K562 (cell line): ENCODE measurements around the gene SLC16A13. TPM values are rescaled to one million over a fixed set of nuclear protein-coding genes. Genes with fewer than 3 reads are reported as not detected.
A peak's percentile ranks its signal among the peaks of the same experiment; 100 is the strongest.

ENCODE experiments used
- ATAC-seq: fragments of 200-7000 bp; cut with Tn5 transposase; 3 replicates; pipeline ENCODE4 v1.9.1; 2020; ENCODE audit warnings: moderate library complexity
- BruUV-seq: library from RNA; stranded (reverse); fragments of 400-500 nt; replicated peaks from 2 replicates; lab custom pipeline; 2021; lab: Mats Ljungman, UMichigan
- CTCF ChIA-PET: fragments of 300-600 bp; formaldehyde crosslinking; extraction: SDS; loops from one replicate; lab custom pipeline; 2021; ENCODE audit warnings: low intra/inter-chr PET ratio; lab: Yijun Ruan, JAX
- POLR2A ChIA-PET: fragments of 300-600, 350-650 bp; sonication (Branson Sonifier 250); formaldehyde crosslinking; extraction: SDS; loops from one replicate; lab custom pipeline; 2021; ENCODE audit warnings: antibody characterized with exemption, inconsistent platforms; lab: Yijun Ruan, JAX
- DNase-seq, 4 experiments: peaks; one replicate each; pipeline versions ENCODE4 v3.0.0 to v3.0.0-alpha.2; 2011 to 2018; ENCODE audit warnings: low spot score in 3 of 4, mixed read lengths in 3 of 4; ENCODE audit errors: extremely low read depth in 1 of 4
- FAIRE-seq: peaks from 2 replicates; lab custom pipeline; 2011; peaks lifted over from hg19 to GRCh38; lab: Jason Lieb, UNC
- H2AFZ ChIP-seq: 2 replicates; pipeline ENCODE4 v1.6.0; 2011; ENCODE audit warnings: low read depth, low read length, control low read depth, inconsistent platforms
- H3K27ac ChIP-seq: fragments of 200-600 bp; 3 replicates; pipeline ENCODE4 v1.8.0; 2011; ENCODE audit warnings: low read depth, mild to moderate bottlenecking, control low read depth, inconsistent platforms, low read length, moderate library complexity, mixed read lengths; ENCODE audit errors: extremely low read depth
- H3K27me3 ChIP-seq, 2 experiments: fragments of 300-600 bp in 1 of 2; 2 replicates in 1 of 2; 3 replicates in 1 of 2; pipeline versions ENCODE4 v1.6.0 to v1.8.0; 2011; ENCODE audit warnings: inconsistent platforms in 2 of 2, low read length in 2 of 2, mild to moderate bottlenecking in 1 of 2, mixed read lengths in 1 of 2, moderate library complexity in 1 of 2; ENCODE audit not compliant: control insufficient read depth in 2 of 2, insufficient read depth in 2 of 2
- H3K36me3 ChIP-seq: fragments of 300-600 bp; 3 replicates; pipeline ENCODE4 v1.8.0; 2011; ENCODE audit warnings: mild to moderate bottlenecking, low read length, inconsistent platforms; ENCODE audit not compliant: control insufficient read depth, insufficient read depth
- H3K4me1 ChIP-seq, 2 experiments: fragments of 200-600 bp in 1 of 2; replicated peaks in 1 of 2; 2 replicates in 1 of 2; 3 replicates in 1 of 2; pipeline versions ENCODE4 v1.5.1 to v1.8.0; 2011; ENCODE audit warnings: inconsistent platforms in 2 of 2, low read length in 2 of 2, mild to moderate bottlenecking in 1 of 2, mixed read lengths in 1 of 2, moderate library complexity in 1 of 2; ENCODE audit not compliant: control insufficient read depth in 2 of 2, insufficient read depth in 2 of 2
- H3K4me2 ChIP-seq: 2 replicates; pipeline ENCODE4 v1.6.1; 2011; ENCODE audit warnings: low read length, control low read depth, inconsistent platforms, mixed read lengths; ENCODE audit not compliant: insufficient read depth
- H3K4me3 ChIP-seq: fragments of 200-600 bp; sonication (generic), shearing (Covaris generic); 2 replicates; pipeline ENCODE4 v1.5.1; 2016; ENCODE audit warnings: control low read depth, inconsistent platforms
- H3K79me2 ChIP-seq: fragments of 200-600 bp; 3 replicates; pipeline ENCODE4 v1.8.0; 2011; ENCODE audit warnings: low read length, inconsistent platforms; ENCODE audit not compliant: control insufficient read depth, insufficient read depth
- H3K9ac ChIP-seq, 2 experiments: 2 replicates each; pipeline versions ENCODE4 v1.6.0 to v1.6.1; 2011; ENCODE audit warnings: low read depth in 2 of 2, low read length in 2 of 2, control low read depth in 1 of 2, inconsistent platforms in 1 of 2, mild to moderate bottlenecking in 1 of 2, mixed read lengths in 1 of 2; ENCODE audit not compliant: insufficient read depth in 1 of 2
- H3K9me1 ChIP-seq: one replicate; pipeline ENCODE4 v1.6.0; 2011; ENCODE audit warnings: inconsistent platforms, mild to moderate bottlenecking, low read length, moderate library complexity; ENCODE audit not compliant: control insufficient read depth, insufficient read depth
- H3K9me3 ChIP-seq: replicated peaks from 2 replicates; pipeline ENCODE4 v1.5.1; 2011; ENCODE audit warnings: low read depth, low read length, inconsistent platforms; ENCODE audit not compliant: control insufficient read depth, insufficient read depth
- H4K20me1 ChIP-seq: replicated peaks from 2 replicates; pipeline ENCODE4 v1.6.1; 2011; ENCODE audit warnings: low read length, inconsistent platforms, mixed read lengths; ENCODE audit not compliant: control insufficient read depth, insufficient read depth
- DDX20 ChIP-seq: fragments of 450-650 bp; IDR thresholded peaks from 2 replicates; pipeline ENCODE4 v1.6.1; 2016; ENCODE audit warnings: missing genetic modification characterization, low read depth, mild to moderate bottlenecking, missing compliant biosample characterization, moderate library complexity
- JUN ChIP-seq, 2 experiments: sonication (generic) in 1 of 2; formaldehyde crosslinking in 1 of 2; IDR thresholded peaks; 2 replicates each; pipeline versions ENCODE4 v1.6.1 to v1.8.0; 2012 to 2022; ENCODE audit warnings: borderline replicate concordance in 2 of 2, mild to moderate bottlenecking in 2 of 2, improper control_type of control experiment in 1 of 2, low read depth in 1 of 2, low read length in 1 of 2, missing genetic modification reagents in 1 of 2
- LEF1 ChIP-seq: fragments of 450-650 bp; IDR thresholded peaks from 2 replicates; pipeline ENCODE4 v1.6.1; 2016; ENCODE audit warnings: mild to moderate bottlenecking
- MEF2A ChIP-seq: IDR thresholded peaks from 2 replicates; pipeline ENCODE4 v1.6.1; 2011; ENCODE audit warnings: low read depth, mild to moderate bottlenecking, low read length, moderate library complexity; ENCODE audit not compliant: control insufficient read depth
- NR3C1 ChIP-seq: sonication (generic); formaldehyde crosslinking; IDR thresholded peaks from 2 replicates; pipeline ENCODE4 v1.8.1; 2022; ENCODE audit warnings: missing genetic modification reagents
- SLC30A9 ChIP-seq: fragments of 250-450 bp; sonication (Bioruptor Pico); IDR thresholded peaks from 2 replicates; pipeline ENCODE4 v1.8.0; 2022; ENCODE audit warnings: mild to moderate bottlenecking, moderate library complexity
- ZBTB34 ChIP-seq: fragments of 250-450 bp; sonication (Bioruptor Pico); IDR thresholded peaks from 2 replicates; pipeline ENCODE4 v1.8.0; 2021; ENCODE audit warnings: mild to moderate bottlenecking, moderate library complexity
- WGBS: fragments of 100-300 bp; shearing (Covaris generic); methylation state at CpG from one replicate; pipeline ENCODE4 v1.1.6; 2016; ENCODE audit warnings: low coverage, mixed read lengths; ENCODE audit not compliant: insufficient coverage; ENCODE audit errors: missing lambda C conversion rate; 5-methylcytosine and 5-hydroxymethylcytosine counted together
- in situ Hi-C: fragments of 300-500 bp; cut with MboI; formaldehyde crosslinking; loops from 4 replicates; pipeline ENCODE4 v1.15.0; 2018; ENCODE audit warnings: inconsistent platforms, mixed read lengths
- intact Hi-C: fragments of 100-400 bp; cut with micrococcal nuclease; formaldehyde crosslinking; loops from 2 replicates; pipeline ENCODE4 v1.14.2; 2022
- polyA plus RNA-seq, 8 experiments: library from polyadenylated mRNA; depleted of rRNA in 4 of 8; stranded (reverse) in 5 of 8; unstranded in 3 of 8; fragments of >200 nt; fragmentation: Nextera tagmentation in 2 of 8; fragmentation: Illumina TruSeq in 1 of 8; extraction: Ambion mirVana in 2 of 8; extraction: Trizol in 1 of 8; gene quantifications; 2 replicates each; pipeline versions ENCODE4 v1.2.1 to v1.2.3, GENCODE V29; 2011 to 2014; ENCODE audit warnings: inconsistent platforms in 1 of 8, missing spikeins in 1 of 8
- total RNA-seq, 7 experiments: library from RNA; depleted of rRNA in 6 of 7; stranded (reverse); fragments of >200 nt in 6 of 7; fragmentation: Illumina TruSeq in 2 of 7; extraction: Trizol in 2 of 7; gene quantifications; 2 replicates each; pipeline versions ENCODE4 v1.2.1 to v1.2.3, GENCODE V29; 2011 to 2021; ENCODE audit warnings: low replicate concordance in 1 of 7

The SLC16A13 gene
- total and polyA plus RNA-seq, 9 of the 15 experiments (the other 6 are each of a cell fraction or from before 2014, with no cell fraction given) = 0.04 to 5.6 (median 0.87) TPM

- CTCF ChIA-PET = no interaction called here
- Histone ChIP-seq H3K9me3 (no peaks in the 10 kb centered on the region), H3K4me1 (no peaks in the 10 kb centered on the region; a peak in 1 of 5 replicates), H2AFZ (no peak overlapping the region), H3K9ac (no peak overlapping the region), H3K4me2 (no peak overlapping the region), H3K79me2 (no peaks in the 10 kb centered on the region), H3K9me1 (no peaks in the 10 kb centered on the region), H4K20me1 (no peaks in the 10 kb centered on the region), H3K36me3 (no peaks in the 10 kb centered on the region), H3K27ac (no peak overlapping the region), H3K27me3 (peaks cover 5 to 29% of the 10 kb centered on the region in 2 experiments; a peak in 3 of 5 replicates), H3K4me3 (no peak overlapping the region)
- TF ChIP-seq LEF1 (no peak), SLC30A9 (CRISPR knock-in tag) (no peak), ZBTB34 (CRISPR knock-in tag) (no peak), JUN (IDR thresholded peaks at IDR 0.05; ENCODE audit: borderline replicate concordance, low read depth, low read length) (no peak), JUN (CRISPR knock-in tag; IDR thresholded peaks at IDR 0.05; ENCODE audit: borderline replicate concordance) (no peak), DDX20 (tag) (no peak), NR3C1 (no peak), MEF2A (no peak)
- intact Hi-C loops = no loop called here
- ATAC-seq (no peak), DNase-seq (peak in 1 of 4 experiments; percentile 2), FAIRE-seq (no peak)
- no TSS peak for BruUV-seq
- 9% methylated on average over 10 of the region's 10 CpGs for WGBS
- in situ Hi-C loops = no loop called here
- POLR2A ChIA-PET = interaction anchor here (0.7 to 1.1 kb wide), 2 partner anchors 25 to 507 kb away, joined by 3 read pairs; no protein-coding TSS in a partner anchor
Measured at GRCh38 chr17:7080456-7081041, 44.7 kb downstream of the SLC16A13 start.
